Ovary (tissue), 3 donors: ENCODE data around the gene GNG14.
"Not testable (repeated sequence)": the region's sequence is repeated elsewhere in the genome, so short reads cannot be mapped to it uniquely, and the experiment has no call there.

Experiments used
- EP300 ChIP-seq: sonication (generic); formaldehyde crosslinking; IDR thresholded peaks from one replicate; pipeline ENCODE4 v1.6.1; 2017; ENCODE audit warnings: antibody characterized with exemption
- POLR2A ChIP-seq: fragments of 450-650 bp; IDR thresholded peaks from one replicate; pipeline ENCODE4 v1.6.1; 2017; ENCODE audit warnings: antibody characterized with exemption, mild to moderate bottlenecking, moderate library complexity
- TF ChIP-seq, protein P1 (sequence below), 3 donors: fragments of 450-650 bp in 2 of 3; fragments of 200-600 bp in 1 of 3; IDR thresholded peaks; one replicate each; pipeline versions ENCODE4 v1.5.1 to v1.8.0; 2016 to 2022; ENCODE audit warnings: antibody characterized with exemption in 3 of 3, mild to moderate bottlenecking in 1 of 3
- donor health status: DM: no; HTN: no; CAD: no.

DNA sequence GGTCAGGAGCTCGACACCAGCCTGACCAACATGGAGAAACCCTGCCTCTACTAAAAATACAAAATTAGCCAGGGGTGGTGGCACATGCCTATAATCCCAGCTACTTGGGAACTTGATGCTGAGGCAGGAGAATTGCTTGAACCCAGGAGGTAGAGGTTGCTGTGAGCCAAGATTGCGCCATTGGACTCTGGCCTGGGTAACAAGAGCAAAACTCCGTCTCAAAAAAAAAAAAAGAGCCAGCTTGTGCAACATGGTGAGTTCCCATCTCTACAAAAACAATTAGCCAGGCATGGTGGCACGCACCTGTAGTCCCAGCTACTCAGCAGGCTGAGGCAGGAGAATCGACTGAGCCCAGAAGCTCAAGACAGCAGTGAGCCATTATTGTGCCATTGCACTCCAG is 9.8 kb upstream of the GNG14 start:
- TF ChIP-seq POLR2A, EP300: not testable (repeated sequence)
- TF ChIP-seq, protein P1, sequence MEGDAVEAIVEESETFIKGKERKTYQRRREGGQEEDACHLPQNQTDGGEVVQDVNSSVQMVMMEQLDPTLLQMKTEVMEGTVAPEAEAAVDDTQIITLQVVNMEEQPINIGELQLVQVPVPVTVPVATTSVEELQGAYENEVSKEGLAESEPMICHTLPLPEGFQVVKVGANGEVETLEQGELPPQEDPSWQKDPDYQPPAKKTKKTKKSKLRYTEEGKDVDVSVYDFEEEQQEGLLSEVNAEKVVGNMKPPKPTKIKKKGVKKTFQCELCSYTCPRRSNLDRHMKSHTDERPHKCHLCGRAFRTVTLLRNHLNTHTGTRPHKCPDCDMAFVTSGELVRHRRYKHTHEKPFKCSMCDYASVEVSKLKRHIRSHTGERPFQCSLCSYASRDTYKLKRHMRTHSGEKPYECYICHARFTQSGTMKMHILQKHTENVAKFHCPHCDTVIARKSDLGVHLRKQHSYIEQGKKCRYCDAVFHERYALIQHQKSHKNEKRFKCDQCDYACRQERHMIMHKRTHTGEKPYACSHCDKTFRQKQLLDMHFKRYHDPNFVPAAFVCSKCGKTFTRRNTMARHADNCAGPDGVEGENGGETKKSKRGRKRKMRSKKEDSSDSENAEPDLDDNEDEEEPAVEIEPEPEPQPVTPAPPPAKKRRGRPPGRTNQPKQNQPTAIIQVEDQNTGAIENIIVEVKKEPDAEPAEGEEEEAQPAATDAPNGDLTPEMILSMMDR (IDR thresholded peaks at IDR 0.05), result not testable (repeated sequence)
